A549 (cell line): ENCODE results near the gene PITPNB.

Experiments used
- CEBPB ChIP-seq, 2 experiments: fragments of >200 bp in 1 of 2; sonication (Bioruptor Twin) in 1 of 2; formaldehyde crosslinking in 1 of 2; IDR thresholded peaks; 2 replicates each; pipeline ENCODE4 v1.6.1; 2012 to 2016
- CTCF ChIP-seq: fragments of >200 bp; sonication (Bioruptor Twin); formaldehyde crosslinking; IDR thresholded peaks from 3 replicates; pipeline ENCODE4 v1.5.1; 2016
- EP300 ChIP-seq, 2 experiments: fragments of >200 bp; sonication (Bioruptor Twin); formaldehyde crosslinking; IDR thresholded peaks; 2 replicates in 1 of 2; 3 replicates in 1 of 2; pipeline ENCODE4 v1.6.1; 2016 to 2017
- MAFK ChIP-seq: fragments of 450-650 bp; IDR thresholded peaks from 2 replicates; pipeline ENCODE4 v1.6.1; 2014; ENCODE audit not compliant: partially characterized antibody
- NR3C1 ChIP-seq: fragments of >200 bp; sonication (Bioruptor Twin); formaldehyde crosslinking; IDR thresholded peaks from 3 replicates; pipeline ENCODE4 v1.6.1; 2017
- POLR2A ChIP-seq: IDR thresholded peaks from 2 replicates; pipeline ENCODE4 v1.6.1; 2012; ENCODE audit warnings: mild to moderate bottlenecking, low read length
- RAD21 ChIP-seq, 2 experiments: fragments of >200 bp in 1 of 2; sonication (Bioruptor Twin) in 1 of 2; formaldehyde crosslinking in 1 of 2; IDR thresholded peaks in 1 of 2; conservative IDR thresholded peaks in 1 of 2; 2 replicates in 1 of 2; 3 replicates in 1 of 2; pipeline ENCODE4 v1.6.1; 2012 to 2018; ENCODE audit warnings: inconsistent platforms in 1 of 2
- RCOR1 ChIP-seq: fragments of 150-350 bp; IDR thresholded peaks from 2 replicates; pipeline ENCODE4 v1.6.1; 2014; ENCODE audit warnings: antibody characterized with exemption, low read length, low read depth
- REST ChIP-seq: fragments of 200-600 bp; sonication (generic); IDR thresholded peaks from 2 replicates; pipeline ENCODE4 v1.6.1; 2016; ENCODE audit warnings: antibody characterized with exemption, mild to moderate bottlenecking, moderate library complexity
- RFX5 ChIP-seq: fragments of 450-650 bp; IDR thresholded peaks from 2 replicates; pipeline ENCODE4 v1.7.1; 2014; ENCODE audit warnings: antibody characterized with exemption, mild to moderate bottlenecking, moderate library complexity
- SMC3 ChIP-seq: fragments of >200 bp; sonication (Bioruptor Twin); formaldehyde crosslinking; IDR thresholded peaks from 3 replicates; pipeline ENCODE4 v1.6.1; 2018; ENCODE audit warnings: inconsistent platforms
- TFCP2L1 ChIP-seq: fragments of 250-450 bp; sonication (Bioruptor Pico); IDR thresholded peaks from 2 replicates; pipeline ENCODE4 v1.5.0; 2021; ENCODE audit warnings: mild to moderate bottlenecking
- USF2 ChIP-seq: fragments of 450-650 bp; IDR thresholded peaks from 2 replicates; pipeline ENCODE4 v1.6.1; 2014; ENCODE audit warnings: antibody characterized with exemption
- ZFP36 ChIP-seq: fragments of 450-650 bp; IDR thresholded peaks from 2 replicates; pipeline ENCODE4 v1.6.1; 2014; ENCODE audit warnings: borderline replicate concordance; ENCODE audit not compliant: partially characterized antibody

DNA sequence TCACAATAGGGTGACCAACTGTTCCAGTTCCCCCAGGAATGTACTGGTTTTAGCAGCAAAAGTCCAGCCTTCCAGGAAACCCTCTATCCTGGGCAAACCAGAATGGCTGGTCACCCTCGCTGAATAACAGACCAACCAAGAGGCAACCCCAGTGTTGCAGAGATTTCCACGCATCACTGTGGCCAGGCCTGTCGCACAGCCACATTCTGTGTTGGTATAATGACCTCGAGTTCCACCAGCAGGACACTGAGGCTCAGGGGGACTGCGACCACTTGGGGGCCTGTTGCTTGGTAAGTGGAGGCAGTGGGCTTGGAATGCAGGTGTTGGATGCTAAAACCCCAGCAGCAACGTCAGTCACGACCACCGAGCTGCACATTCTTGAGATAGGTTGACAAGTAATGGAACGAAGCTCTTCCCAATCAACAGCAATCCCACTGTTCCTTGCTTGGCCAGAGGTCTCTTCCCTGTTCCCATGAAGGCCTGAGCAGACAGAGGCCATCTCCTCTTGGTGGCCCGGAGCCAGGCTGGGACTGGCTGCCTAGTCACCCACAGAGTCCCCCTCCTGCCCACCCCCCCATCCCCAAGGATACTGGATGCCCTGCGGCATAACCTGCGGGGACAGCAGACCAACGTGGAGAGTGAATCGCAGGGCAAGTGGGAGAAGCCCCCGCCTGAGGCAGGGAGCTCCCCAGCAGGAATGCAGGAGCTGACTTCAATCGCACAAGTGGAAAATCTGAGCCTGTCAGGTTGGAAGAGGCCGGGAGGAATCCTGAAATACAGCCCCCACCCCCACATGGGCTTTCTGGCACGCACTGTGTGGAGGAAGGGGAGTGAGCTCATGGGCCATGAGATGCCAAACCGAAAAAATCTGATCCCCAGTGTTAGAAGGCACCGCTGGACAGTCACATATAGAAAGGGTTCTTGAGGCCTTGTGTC, 74.1 kb downstream of the PITPNB start:
- TF ChIP-seq CEBPB (IDR thresholded peaks at IDR 0.05) (no peak), CTCF (no peak), USF2 (no peak), POLR2A (no peak), ZFP36 (no peak), REST (no peak), EP300 (IDR thresholded peaks at IDR 0.05) (no peak), TFCP2L1 (CRISPR knock-in tag) (no peak), MAFK (no peak), SMC3 (no peak), NR3C1 (no peak), RFX5 (no peak), RCOR1 (no peak), RAD21 (conservative IDR thresholded peaks at IDR 0.05 in 1 of 2, IDR thresholded peaks at IDR 0.05 in 1 of 2) (no peak)
